GM04504 (cell line): ENCODE measurements around the gene FNDC3B.

Source experiments
- DNase-seq: peaks from one replicate; pipeline ENCODE4 v3.0.0-alpha.2; 2012; ENCODE audit warnings: low read depth

The FNDC3B gene

GRCh38 chr3:172217877-172218276 is 178.5 kb downstream of the FNDC3B start:
- no peak for DNase-seq

GRCh38 chr3:172218350-172219323 is 179.3 kb downstream of the FNDC3B start:
- DNase-seq = no peak

GRCh38 chr3:172219750-172220149 is 180.4 kb downstream of the FNDC3B start:
- DNase-seq = no peak

- peak; percentile 70 for DNase-seq
Observed at GRCh38 chr3:172221547-172221946, 182.2 kb downstream of the FNDC3B start.

- no peak for DNase-seq
Observed at GRCh38 chr3:172222478-172223071, 183.2 kb downstream of the FNDC3B start.

GRCh38 chr3:172223870-172224269 is 184.5 kb downstream of the FNDC3B start:
- DNase-seq = no peak

- no peak for DNase-seq
Observed at GRCh38 chr3:172224560-172225214, 185.3 kb downstream of the FNDC3B start.

- no peak for DNase-seq
Observed at GRCh38 chr3:172225215-172225707, 185.9 kb downstream of the FNDC3B start.

GRCh38 chr3:172226831-172227230 is 187.5 kb downstream of the FNDC3B start:
- DNase-seq = no peak

- DNase-seq = no peak
Observed at GRCh38 chr3:172227340-172228035, 188.1 kb downstream of the FNDC3B start.

GRCh38 chr3:172228036-172228415 is 188.6 kb downstream of the FNDC3B start:
- no peak for DNase-seq

- no peak for DNase-seq
Observed at GRCh38 chr3:172229462-172229861, 190.1 kb downstream of the FNDC3B start.

- DNase-seq = no peak
Observed at GRCh38 chr3:172231318-172231901, 192.0 kb downstream of the FNDC3B start.

GRCh38 chr3:172232579-172233212 is 193.3 kb downstream of the FNDC3B start:
- no peak for DNase-seq

GRCh38 chr3:172233474-172234277 is 194.3 kb downstream of the FNDC3B start:
- DNase-seq = no peak

GRCh38 chr3:172235698-172236097 is 196.3 kb downstream of the FNDC3B start:
- no peak for DNase-seq

- DNase-seq = no peak
Observed at GRCh38 chr3:172236771-172237742, 197.7 kb downstream of the FNDC3B start.

- no peak for DNase-seq
Observed at GRCh38 chr3:172238188-172238587, 198.8 kb downstream of the FNDC3B start.

GRCh38 chr3:172239218-172239790 is 199.9 kb downstream of the FNDC3B start:
- no peak for DNase-seq
